ENCODE results near the gene MIEN1.

DNA sequence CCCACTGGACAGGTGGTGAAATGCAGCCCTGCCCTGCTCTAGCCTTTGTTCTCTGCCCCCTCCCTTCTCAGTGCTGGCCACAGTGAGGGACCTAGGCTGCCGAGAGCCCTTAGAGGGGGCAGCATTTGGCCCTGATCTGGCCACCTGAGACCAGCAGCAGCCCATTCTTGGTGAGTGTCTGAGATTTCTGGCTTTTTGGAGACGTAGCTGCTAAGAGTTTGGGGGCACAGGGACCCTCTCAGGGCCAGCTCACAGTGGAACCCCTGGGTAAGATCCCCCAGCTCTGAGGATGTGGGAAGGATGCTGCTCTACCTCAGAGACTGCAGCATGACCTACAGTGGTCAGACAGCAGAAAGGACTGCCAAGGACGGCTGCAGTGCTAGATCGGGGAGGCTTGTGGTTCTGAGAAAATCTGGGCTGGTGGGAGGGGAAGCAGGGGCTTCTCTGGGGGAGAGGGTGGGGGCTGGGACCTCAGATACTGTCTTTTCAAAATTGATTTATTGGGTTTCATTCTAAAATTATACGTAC lies 20.7 kb upstream of the MIEN1 start:
- TF ChIP-seq, protein P1, sequence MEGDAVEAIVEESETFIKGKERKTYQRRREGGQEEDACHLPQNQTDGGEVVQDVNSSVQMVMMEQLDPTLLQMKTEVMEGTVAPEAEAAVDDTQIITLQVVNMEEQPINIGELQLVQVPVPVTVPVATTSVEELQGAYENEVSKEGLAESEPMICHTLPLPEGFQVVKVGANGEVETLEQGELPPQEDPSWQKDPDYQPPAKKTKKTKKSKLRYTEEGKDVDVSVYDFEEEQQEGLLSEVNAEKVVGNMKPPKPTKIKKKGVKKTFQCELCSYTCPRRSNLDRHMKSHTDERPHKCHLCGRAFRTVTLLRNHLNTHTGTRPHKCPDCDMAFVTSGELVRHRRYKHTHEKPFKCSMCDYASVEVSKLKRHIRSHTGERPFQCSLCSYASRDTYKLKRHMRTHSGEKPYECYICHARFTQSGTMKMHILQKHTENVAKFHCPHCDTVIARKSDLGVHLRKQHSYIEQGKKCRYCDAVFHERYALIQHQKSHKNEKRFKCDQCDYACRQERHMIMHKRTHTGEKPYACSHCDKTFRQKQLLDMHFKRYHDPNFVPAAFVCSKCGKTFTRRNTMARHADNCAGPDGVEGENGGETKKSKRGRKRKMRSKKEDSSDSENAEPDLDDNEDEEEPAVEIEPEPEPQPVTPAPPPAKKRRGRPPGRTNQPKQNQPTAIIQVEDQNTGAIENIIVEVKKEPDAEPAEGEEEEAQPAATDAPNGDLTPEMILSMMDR (IDR thresholded peaks at IDR 0.05 in 4 of 5, conservative IDR thresholded peaks at IDR 0.05 in 1 of 5) = no peak
- no peak for TF ChIP-seq POLR2A (IDR thresholded peaks at IDR 0.05)
